Caco-2 (cell line): ENCODE results near the gene PXMP4. TPM values are rescaled to one million over a fixed set of nuclear protein-coding genes. Genes with fewer than 3 reads are reported as not detected.
A peak's percentile ranks its signal among the peaks of the same experiment; 100 is the strongest.

Source experiments
- BruUV-seq: library from RNA; stranded (reverse); fragments of 400-500 nt; replicated peaks from 2 replicates; lab custom pipeline; 2021; lab: Mats Ljungman, UMichigan
- CTCF ChIA-PET: fragments of 300-600 bp; sonication (Branson Sonifier 250); formaldehyde crosslinking; loops from one replicate; lab custom pipeline; 2022; ENCODE audit warnings: antibody characterized with exemption; lab: Charles Lee
- POLR2A ChIA-PET: fragments of 300-600 bp; sonication (Branson Sonifier 250); formaldehyde crosslinking; loops from one replicate; lab custom pipeline; 2022; ENCODE audit warnings: antibody characterized with exemption; lab: Charles Lee
- DNase-seq, 2 experiments: peaks; one replicate each; pipeline versions ENCODE4 v3.0.0 to v3.0.0-alpha.2; 2020 to 2022
- H3K27me3 ChIP-seq: replicated peaks from 2 replicates; pipeline ENCODE4 v1.6.0; 2011; ENCODE audit warnings: low read length; ENCODE audit not compliant: control insufficient read depth, insufficient read depth
- H3K36me3 ChIP-seq: 2 replicates; pipeline ENCODE4 v1.5.1; 2011; ENCODE audit warnings: low read length; ENCODE audit not compliant: control insufficient read depth, insufficient read depth
- H3K4me1 ChIP-seq: fragments of 250-450 bp; sonication (Bioruptor Pico); 2 replicates; pipeline ENCODE4 v1.5.1; 2020; ENCODE audit warnings: mild to moderate bottlenecking
- H3K4me3 ChIP-seq: 2 replicates; pipeline ENCODE4 v1.5.1; 2011; ENCODE audit warnings: low read depth, mild to moderate bottlenecking, control low read depth, low read length
- H3K9me3 ChIP-seq: fragments of 250-450 bp; sonication (Bioruptor Pico); 2 replicates; pipeline ENCODE4 v1.5.1; 2020; ENCODE audit warnings: mild to moderate bottlenecking, moderate library complexity
- H3K27ac Mint-ChIP-seq: one replicate; pipeline ENCODE4 v1.8.0; 2022; ENCODE audit warnings: mixed read lengths; ENCODE audit not compliant: unreplicated experiment
- H3K27me3 Mint-ChIP-seq: one replicate; pipeline ENCODE4 v1.8.0; 2022; ENCODE audit warnings: mixed read lengths; ENCODE audit not compliant: insufficient read depth, unreplicated experiment
- H3K36me3 Mint-ChIP-seq: one replicate; pipeline ENCODE4 v1.8.0; 2022; ENCODE audit warnings: mild to moderate bottlenecking, mixed read lengths; ENCODE audit not compliant: insufficient read depth, unreplicated experiment
- H3K4me1 Mint-ChIP-seq: one replicate; pipeline ENCODE4 v1.8.0; 2022; ENCODE audit warnings: low read depth, mixed read lengths; ENCODE audit not compliant: unreplicated experiment
- H3K4me3 Mint-ChIP-seq: one replicate; pipeline ENCODE4 v1.8.0; 2022; ENCODE audit warnings: mild to moderate bottlenecking, moderate library complexity, mixed read lengths; ENCODE audit not compliant: unreplicated experiment
- H3K9me3 Mint-ChIP-seq: one replicate; pipeline ENCODE4 v1.8.0; 2022; ENCODE audit warnings: mixed read lengths; ENCODE audit not compliant: unreplicated experiment
- intact Hi-C: fragments of 100-400 bp; cut with micrococcal nuclease; formaldehyde crosslinking; loops from one replicate; pipeline ENCODE4 v1.10.0; 2022; ENCODE audit not compliant: unreplicated experiment
- total RNA-seq: library from RNA; stranded (reverse); gene quantifications from 2 replicates; pipeline ENCODE4 v1.2.3, GENCODE V29; 2022
- TF ChIP-seq, protein P1 (sequence below), 2 experiments: fragments of 200-600 bp in 1 of 2; IDR thresholded peaks; 1 replicate in 1 of 2; 2 replicates in 1 of 2; pipeline versions ENCODE4 v1.5.1 to v1.8.0; 2011 to 2022; ENCODE audit warnings: antibody characterized with exemption in 1 of 2, control low read depth in 1 of 2, inconsistent platforms in 1 of 2, low read depth in 1 of 2, low read length in 1 of 2, mild to moderate bottlenecking in 1 of 2, moderate library complexity in 1 of 2; ENCODE audit not compliant: insufficient read depth in 1 of 2, severe bottlenecking in 1 of 2, unreplicated experiment in 1 of 2

The PXMP4 gene
- total RNA-seq, 1 experiment from 2014 or later = 39.5 TPM

GRCh38 chr20:33669873-33670640 is 50.1 kb downstream of the PXMP4 start:
- Mint-ChIP-seq H3K4me3 (no peak overlapping the region), H3K9me3 (no peaks in the 10 kb centered on the region), H3K27ac (peak overlapping the region; percentile 4), H3K4me1 (peaks cover 33% of the 10 kb centered on the region), H3K27me3 (no peaks in the 10 kb centered on the region), H3K36me3 (peaks cover 47% of the 10 kb centered on the region)
- ChIA-PET CTCF (interaction anchor here (1.9 kb wide), 1 partner anchor 50 kb away, joined by 4 read pairs; the partner anchor contains the start of gene PXMP4), POLR2A (interaction anchor here (0.6 kb wide), 1 partner anchor 50 kb away, joined by 3 read pairs; the partner anchor contains the start of gene PXMP4)
- BruUV-seq = no TSS peak
- peaks cover 22% of the 10 kb centered on the region for H3K4me1 ChIP-seq
- H3K4me3 ChIP-seq = no peak overlapping the region
- TF ChIP-seq, protein P1, sequence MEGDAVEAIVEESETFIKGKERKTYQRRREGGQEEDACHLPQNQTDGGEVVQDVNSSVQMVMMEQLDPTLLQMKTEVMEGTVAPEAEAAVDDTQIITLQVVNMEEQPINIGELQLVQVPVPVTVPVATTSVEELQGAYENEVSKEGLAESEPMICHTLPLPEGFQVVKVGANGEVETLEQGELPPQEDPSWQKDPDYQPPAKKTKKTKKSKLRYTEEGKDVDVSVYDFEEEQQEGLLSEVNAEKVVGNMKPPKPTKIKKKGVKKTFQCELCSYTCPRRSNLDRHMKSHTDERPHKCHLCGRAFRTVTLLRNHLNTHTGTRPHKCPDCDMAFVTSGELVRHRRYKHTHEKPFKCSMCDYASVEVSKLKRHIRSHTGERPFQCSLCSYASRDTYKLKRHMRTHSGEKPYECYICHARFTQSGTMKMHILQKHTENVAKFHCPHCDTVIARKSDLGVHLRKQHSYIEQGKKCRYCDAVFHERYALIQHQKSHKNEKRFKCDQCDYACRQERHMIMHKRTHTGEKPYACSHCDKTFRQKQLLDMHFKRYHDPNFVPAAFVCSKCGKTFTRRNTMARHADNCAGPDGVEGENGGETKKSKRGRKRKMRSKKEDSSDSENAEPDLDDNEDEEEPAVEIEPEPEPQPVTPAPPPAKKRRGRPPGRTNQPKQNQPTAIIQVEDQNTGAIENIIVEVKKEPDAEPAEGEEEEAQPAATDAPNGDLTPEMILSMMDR (IDR thresholded peaks at IDR 0.05; ENCODE audit: insufficient read depth in 1 of 2, low read depth in 1 of 2, low read length in 1 of 2, severe bottlenecking in 1 of 2, unreplicated experiment in 1 of 2) = no peak
- intact Hi-C loops = loop anchor here (5.0 kb wide), 2 partner anchors 142 to 268 kb away; partner anchors contain the start of genes CDK5RAP1 and CHMP4B
- no peaks in the 10 kb centered on the region for H3K9me3 ChIP-seq
- no peaks in the 10 kb centered on the region for H3K27me3 ChIP-seq
- H3K36me3 ChIP-seq = peaks cover 11% of the 10 kb centered on the region
- DNase-seq = no peak

- BruUV-seq = no TSS peak
- intact Hi-C loops = loop anchor here (5.0 kb wide), 1 partner anchor 267 kb away; the partner anchor contains the start of gene CDK5RAP1
Measured at GRCh38 chr20:33669224-33669623, 50.9 kb downstream of the PXMP4 start.

More at GRCh38 chr20:33669224-33669623, 50.9 kb downstream of the PXMP4 start:
- Histone ChIP-seq H3K36me3 (peaks cover 11% of the 10 kb centered on the region), H3K9me3 (no peaks in the 10 kb centered on the region), H3K4me1 (peaks cover 27% of the 10 kb centered on the region), H3K27me3 (no peaks in the 10 kb centered on the region), H3K4me3 (no peak overlapping the region)
- ChIA-PET CTCF (interaction anchor here (1.8 to 3.8 kb wide), 4 partner anchors 14 to 63 kb away, joined by 13 to 34 read pairs (median 25); partner anchors contain the start of genes PXMP4 and ZNF341), POLR2A (interaction anchor here (0.6 to 3.0 kb wide), 3 partner anchors 15 to 179 kb away, joined by 3 to 28 read pairs (median 13); partner anchors contain the start of genes CBFA2T2 and PXMP4)
- H3K4me3 Mint-ChIP-seq = no peak overlapping the region
- H3K9me3 Mint-ChIP-seq = no peaks in the 10 kb centered on the region
- no peak overlapping the region for H3K27ac Mint-ChIP-seq
- H3K4me1 Mint-ChIP-seq = peaks cover 37% of the 10 kb centered on the region
- H3K36me3 Mint-ChIP-seq = peaks cover 51% of the 10 kb centered on the region
- TF ChIP-seq, protein P1 (IDR thresholded peaks at IDR 0.05; ENCODE audit: insufficient read depth in 1 of 2, low read depth in 1 of 2, low read length in 1 of 2, severe bottlenecking in 1 of 2, unreplicated experiment in 1 of 2) = no peak
- no peaks in the 10 kb centered on the region for H3K27me3 Mint-ChIP-seq
- no peak for DNase-seq
